AG09319 (cell line): ENCODE results near the gene SNX17.

Experiments
- DNase-seq: peaks from one replicate; pipeline ENCODE4 v3.0.0-alpha.2; 2010; ENCODE audit warnings: low read depth; ENCODE audit errors: extremely low read depth
- CTCF ChIP-seq: IDR thresholded peaks from 2 replicates; pipeline ENCODE4 v1.5.1; 2011; ENCODE audit warnings: low read depth, mild to moderate bottlenecking, inconsistent platforms, low read length, moderate library complexity

SNX17 gene

DNA sequence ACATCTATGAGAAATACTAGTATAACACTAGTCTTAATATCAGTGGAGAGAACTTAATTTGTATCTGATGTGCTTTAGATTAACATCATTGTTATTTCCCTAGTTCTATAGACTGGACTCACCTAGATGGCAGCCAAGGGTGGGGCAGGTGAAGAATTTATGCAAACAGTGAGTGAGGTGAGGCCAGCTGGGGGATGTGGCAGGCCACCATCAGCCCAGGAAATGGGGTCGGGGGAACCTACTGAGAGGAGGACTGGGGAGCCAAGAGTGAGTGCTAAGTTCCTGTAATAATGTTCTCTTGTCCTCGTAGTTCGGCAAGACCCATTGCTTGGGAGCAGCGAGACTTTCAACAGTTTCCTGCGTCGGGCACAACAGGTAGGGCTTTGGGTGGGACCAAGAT lies 2.5 kb downstream of the SNX17 start:
- no peak for DNase-seq
- TF ChIP-seq CTCF: no peak

DNA sequence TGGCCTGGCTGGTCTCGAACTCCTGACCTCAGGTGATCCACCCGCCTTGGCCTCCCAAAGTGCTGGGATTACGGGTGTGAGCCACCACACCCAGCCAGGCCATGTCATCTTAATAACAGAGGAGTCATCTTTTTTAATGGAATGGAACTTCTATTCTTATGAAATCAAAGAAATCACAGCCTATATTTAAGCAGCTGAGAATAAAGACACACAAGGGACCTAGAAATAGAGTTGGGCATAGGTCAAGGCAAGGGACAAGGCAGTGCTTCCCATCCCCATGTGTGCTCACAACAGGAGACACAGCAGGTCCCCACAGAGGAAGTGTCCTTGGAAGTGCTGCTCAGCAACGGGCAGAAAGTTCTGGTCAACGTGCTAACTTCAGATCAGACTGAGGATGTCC lies 3.2 kb downstream of the SNX17 start:
- DNase-seq: no peak
- no peak for TF ChIP-seq CTCF

DNA sequence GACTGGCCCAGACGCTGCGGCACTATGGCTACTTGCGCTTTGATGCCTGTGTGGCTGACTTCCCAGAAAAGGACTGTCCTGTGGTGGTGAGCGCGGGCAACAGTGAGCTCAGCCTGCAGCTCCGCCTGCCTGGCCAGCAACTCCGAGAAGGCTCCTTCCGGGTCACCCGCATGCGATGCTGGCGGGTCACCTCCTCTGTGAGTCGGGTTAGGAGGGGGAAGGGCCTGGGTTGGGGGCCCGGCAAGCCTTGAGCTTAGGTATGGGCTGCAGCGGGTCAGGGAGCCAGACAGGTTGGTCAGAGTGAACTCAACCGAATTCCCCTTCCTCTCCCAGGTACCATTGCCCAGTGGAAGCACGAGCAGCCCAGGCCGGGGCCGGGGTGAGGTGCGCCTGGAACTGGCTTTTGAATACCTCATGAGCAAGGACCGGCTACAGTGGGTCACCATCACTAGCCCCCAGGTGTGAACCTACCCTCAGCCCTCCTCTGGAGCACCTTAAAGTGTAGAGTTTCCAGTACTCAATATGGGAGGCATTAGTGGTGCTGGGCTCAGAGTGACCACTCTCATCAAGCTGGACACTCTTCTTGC lies 5.2 kb downstream of the SNX17 start:
- DNase-seq: no peak
- no peak for TF ChIP-seq CTCF

DNA sequence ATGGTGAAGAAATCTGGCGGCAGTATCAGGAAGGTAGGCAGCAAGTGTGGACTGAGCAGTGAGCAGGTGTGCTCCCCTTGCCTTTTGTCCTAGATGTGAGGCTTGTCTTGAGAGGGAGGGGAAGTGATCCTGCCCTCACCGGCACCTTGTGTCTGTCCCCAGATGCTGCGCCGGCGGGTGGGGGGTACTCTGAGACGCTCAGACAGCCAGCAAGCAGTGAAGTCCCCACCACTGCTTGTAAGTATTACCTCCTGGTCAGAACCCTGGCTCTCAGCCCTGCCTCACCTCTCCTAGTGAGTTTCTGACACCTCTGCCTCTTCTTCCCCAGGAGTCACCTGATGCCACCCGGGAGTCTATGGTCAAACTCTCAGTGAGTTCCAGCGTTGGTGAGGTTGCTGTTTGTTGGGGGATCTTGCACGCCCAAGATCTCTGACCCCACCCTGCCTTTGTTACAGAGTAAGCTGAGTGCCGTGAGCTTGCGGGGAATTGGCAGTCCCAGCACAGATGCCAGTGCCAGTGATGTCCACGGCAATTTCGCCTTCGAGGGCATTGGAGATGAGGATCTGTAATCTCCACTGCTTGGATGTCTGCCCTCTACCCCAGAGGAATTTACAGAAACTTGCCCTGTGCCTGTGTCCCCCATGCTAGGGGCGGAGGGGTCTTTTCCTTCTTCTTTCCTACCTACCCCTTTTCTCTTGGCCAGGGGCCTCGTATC lies 5.9 kb downstream of the SNX17 start:
- DNase-seq: no peak
- TF ChIP-seq CTCF: no peak

DNA sequence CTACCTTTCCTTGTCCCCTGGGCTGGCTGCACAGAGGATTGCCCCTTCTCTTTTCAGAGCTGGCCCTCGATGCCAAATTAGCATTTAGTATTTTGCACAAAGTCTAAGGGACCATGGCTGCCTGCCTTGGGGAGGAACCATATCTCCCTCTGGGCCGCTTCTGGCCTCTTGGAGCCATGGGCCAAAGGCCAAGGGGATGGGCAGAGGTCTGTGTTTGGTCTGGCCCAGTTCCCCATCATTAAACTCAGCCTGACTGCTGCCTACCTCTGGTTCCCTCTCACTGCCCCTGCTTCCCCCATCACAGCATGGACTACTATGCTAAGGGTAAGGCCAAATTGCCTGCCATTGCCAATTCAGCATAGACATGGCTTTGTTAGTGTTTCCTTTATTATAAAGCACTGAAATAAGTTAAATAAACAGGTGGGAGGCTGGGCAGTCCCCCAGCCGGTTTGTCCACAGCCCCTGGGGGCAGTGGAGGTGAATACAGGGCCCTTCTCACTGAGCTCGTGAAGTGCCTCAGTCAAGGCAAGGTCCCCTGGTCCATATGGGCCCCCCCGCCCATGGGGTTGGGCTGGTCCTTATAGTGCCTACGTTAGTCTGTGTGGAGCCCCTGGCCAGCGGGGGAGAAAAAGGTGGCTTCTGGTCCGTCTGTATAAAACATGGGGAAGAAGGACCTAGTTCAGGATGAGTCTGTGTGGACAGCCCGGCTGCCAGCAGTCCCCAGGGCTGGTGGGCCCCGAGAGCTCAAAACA lies 6.6 kb downstream of the SNX17 start:
- no peak for TF ChIP-seq CTCF
- DNase-seq: no peak

DNA sequence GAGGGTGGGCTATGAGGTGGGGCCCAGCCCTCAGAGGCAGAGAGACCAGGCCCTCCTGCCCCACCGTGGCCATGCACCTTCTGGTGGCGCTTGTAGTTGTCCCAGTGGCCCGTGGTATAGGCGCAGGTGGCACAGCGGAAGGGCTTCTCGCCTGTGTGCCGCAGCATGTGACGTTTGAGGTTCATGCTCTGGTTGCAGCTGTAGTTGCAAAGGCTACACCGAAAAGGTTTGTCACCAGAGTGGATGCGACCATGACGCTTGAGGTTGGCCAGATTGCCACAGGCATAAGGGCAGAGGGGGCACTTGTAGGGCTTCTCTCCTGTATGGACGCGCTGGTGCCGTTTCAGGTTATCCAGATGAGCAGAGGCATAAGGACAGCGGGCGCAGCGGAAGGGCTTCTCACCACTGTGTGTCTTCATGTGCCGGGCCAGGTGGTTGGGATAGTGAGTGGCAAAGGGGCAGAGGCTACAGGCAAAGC lies 7.2 kb downstream of the SNX17 start:
- TF ChIP-seq CTCF: no peak
- DNase-seq: no peak

- DNase-seq: no peak
Observed at GRCh38 chr2:27378096-27378808, 7.8 kb downstream of the SNX17 start.

More at GRCh38 chr2:27378096-27378808, 7.8 kb downstream of the SNX17 start:
- TF ChIP-seq CTCF: peak; percentile 21; the same call in 1 of the 2 replicates
